GM12878 (cell line): ENCODE results near the gene RAB9B. TPM values are rescaled to one million over a fixed set of nuclear protein-coding genes. Genes with fewer than 3 reads are reported as not detected.

Source experiments
- ATAC-seq: fragments of 200-7000 bp; cut with Tn5 transposase; 3 replicates; pipeline ENCODE4 v1.9.1; 2020; ENCODE audit warnings: mild to moderate bottlenecking, moderate library complexity
- BruUV-seq: library from RNA; stranded (reverse); fragments of 400-500 nt; replicated peaks from 2 replicates; lab custom pipeline; 2021; lab: Mats Ljungman, UMichigan
- CTCF ChIA-PET: fragments of 300-600 bp; sonication (Branson Sonifier 250); formaldehyde crosslinking; extraction: SDS; loops from one replicate; lab custom pipeline; 2021; ENCODE audit warnings: inconsistent platforms; lab: Yijun Ruan, JAX
- POLR2A ChIA-PET: fragments of 350-600 bp; formaldehyde crosslinking; extraction: SDS; loops from one replicate; lab custom pipeline; 2021; ENCODE audit warnings: inconsistent platforms; lab: Charles Lee
- RAD21 ChIA-PET: fragments of 300-600 bp; sonication (Branson Sonifier 250); formaldehyde crosslinking; loops from one replicate; lab custom pipeline; 2023; ENCODE audit warnings: antibody characterized with exemption; ENCODE audit not compliant: unreplicated experiment; lab: Charles Lee
- SMC1A ChIA-PET: fragments of 300-600 bp; sonication (Branson Sonifier 250); formaldehyde crosslinking; loops from one replicate; lab custom pipeline; 2023; ENCODE audit not compliant: unreplicated experiment, uncharacterized antibody; lab: Charles Lee
- DNase-seq: peaks from one replicate; pipeline ENCODE4 v3.0.0-alpha.2; 2011; ENCODE audit warnings: low read depth, low spot score
- FAIRE-seq: peaks from 3 replicates; lab custom pipeline; 2011; peaks lifted over from hg19 to GRCh38; lab: Jason Lieb, UNC
- H2AFZ ChIP-seq: 2 replicates; pipeline ENCODE4 v1.6.0; 2011; ENCODE audit warnings: low read depth, low read length, control low read depth; ENCODE audit not compliant: control insufficient read depth
- H3K27ac ChIP-seq: 2 replicates; pipeline ENCODE4 v1.5.1; 2011; ENCODE audit warnings: control low read depth; ENCODE audit not compliant: control insufficient read depth, insufficient read depth
- H3K27me3 ChIP-seq, 2 experiments: replicated peaks in 1 of 2; 2 replicates each; pipeline versions ENCODE4 v1.6.0 to v1.6.1; 2011; ENCODE audit warnings: low read length in 1 of 2; ENCODE audit not compliant: control insufficient read depth in 2 of 2, insufficient read depth in 2 of 2
- H3K36me3 ChIP-seq, 2 experiments: 2 replicates each; pipeline ENCODE4 v1.5.1; 2011; ENCODE audit warnings: low read length in 1 of 2; ENCODE audit not compliant: control insufficient read depth in 2 of 2, insufficient read depth in 2 of 2
- H3K4me1 ChIP-seq: 2 replicates; pipeline ENCODE4 v1.6.1; 2011; ENCODE audit warnings: mild to moderate bottlenecking, low read length, moderate library complexity, mixed read lengths; ENCODE audit not compliant: control insufficient read depth, insufficient read depth
- H3K4me2 ChIP-seq: 2 replicates; pipeline ENCODE4 v1.6.0; 2011; ENCODE audit warnings: control low read depth; ENCODE audit not compliant: control insufficient read depth, insufficient read depth
- H3K4me3 ChIP-seq: fragments of 200-600 bp; sonication (generic); 2 replicates; pipeline ENCODE4 v1.5.1; 2016
- H3K79me2 ChIP-seq: 2 replicates; pipeline ENCODE4 v1.6.0; 2011; ENCODE audit warnings: low read length; ENCODE audit not compliant: control insufficient read depth, insufficient read depth
- H3K9ac ChIP-seq: 2 replicates; pipeline ENCODE4 v1.8.0; 2011; ENCODE audit warnings: low read length, control low read depth, mixed read lengths; ENCODE audit not compliant: control insufficient read depth, insufficient read depth
- H3K9me3 ChIP-seq: replicated peaks from 3 replicates; pipeline ENCODE4 v1.5.1; 2011; ENCODE audit warnings: mild to moderate bottlenecking, low read length; ENCODE audit not compliant: control insufficient read depth, insufficient read depth
- H4K20me1 ChIP-seq: 2 replicates; pipeline ENCODE4 v1.6.0; 2011; ENCODE audit not compliant: control insufficient read depth, insufficient read depth
- ASH2L ChIP-seq: fragments of 300-600, 200-600 bp; sonication (generic); IDR thresholded peaks from 2 replicates; pipeline ENCODE4 v1.6.1; 2017; ENCODE audit warnings: low read depth, mild to moderate bottlenecking, borderline replicate concordance
- GATAD2B ChIP-seq: fragments of 450-650 bp; conservative IDR thresholded peaks from 2 replicates; pipeline ENCODE4 v1.6.1; 2017; ENCODE audit warnings: low read depth, mild to moderate bottlenecking, moderate library complexity
- IKZF2 ChIP-seq, 2 experiments: fragments of 450-650 bp; IDR thresholded peaks; 2 replicates each; pipeline ENCODE4 v1.6.1; 2017; ENCODE audit warnings: mild to moderate bottlenecking in 2 of 2, moderate library complexity in 2 of 2
- JUND ChIP-seq: IDR thresholded peaks from 2 replicates; pipeline ENCODE4 v1.6.1; 2012; ENCODE audit warnings: low read depth, mild to moderate bottlenecking, low read length, improper control_type of control experiment, moderate library complexity
- LARP7 ChIP-seq: fragments of 450-650 bp; IDR thresholded peaks from 2 replicates; pipeline ENCODE4 v1.6.1; 2017; ENCODE audit warnings: mild to moderate bottlenecking
- MLLT1 ChIP-seq: fragments of 450-650 bp; IDR thresholded peaks from 2 replicates; pipeline ENCODE4 v1.6.1; 2016; ENCODE audit warnings: mild to moderate bottlenecking
- NR2C1 ChIP-seq: fragments of 450-650 bp; IDR thresholded peaks from 2 replicates; pipeline ENCODE4 v1.6.1; 2017; ENCODE audit warnings: antibody characterized with exemption, mild to moderate bottlenecking, moderate library complexity
- RAD51 ChIP-seq: fragments of 450-650 bp; IDR thresholded peaks from 2 replicates; pipeline ENCODE4 v1.6.1; 2016; ENCODE audit warnings: moderate library complexity, mild to moderate bottlenecking, inconsistent platforms
- SMAD5 ChIP-seq: IDR thresholded peaks from 2 replicates; pipeline ENCODE4 v1.6.1; 2016; ENCODE audit warnings: antibody characterized with exemption, low read depth
- SREBF1 ChIP-seq: IDR thresholded peaks from 2 replicates; pipeline ENCODE4 v1.6.1; 2012; ENCODE audit warnings: mild to moderate bottlenecking, low read length
- SUZ12 ChIP-seq: fragments of 200-600 bp; sonication (generic); IDR thresholded peaks from one replicate; pipeline ENCODE4 v1.6.1; 2018; ENCODE audit warnings: antibody characterized with exemption, mild to moderate bottlenecking; ENCODE audit not compliant: unreplicated experiment
- TAF1 ChIP-seq: IDR thresholded peaks from 2 replicates; pipeline ENCODE4 v1.6.1; 2011; ENCODE audit warnings: mild to moderate bottlenecking, low read depth, low read length, borderline replicate concordance
- TCF12 ChIP-seq: IDR thresholded peaks from 2 replicates; pipeline ENCODE4 v1.6.1; 2011; ENCODE audit warnings: low read depth, mild to moderate bottlenecking, low read length
- TCF3 ChIP-seq: IDR thresholded peaks from 2 replicates; pipeline ENCODE4 v1.6.1; 2012; ENCODE audit warnings: low read depth, mild to moderate bottlenecking, low read length, borderline replicate concordance; ENCODE audit not compliant: insufficient read depth
- WRNIP1 ChIP-seq: IDR thresholded peaks from 2 replicates; pipeline ENCODE4 v1.6.1; 2011; ENCODE audit warnings: low read depth, low read length, improper control_type of control experiment, borderline replicate concordance
- ZNF217 ChIP-seq: fragments of 450-650 bp; IDR thresholded peaks from 2 replicates; pipeline ENCODE4 v1.6.1; 2017; ENCODE audit warnings: antibody characterized with exemption, mild to moderate bottlenecking
- WGBS: methylation state at CpG from one replicate; pipeline ENCODE4 v1.1.6; 2016; ENCODE audit warnings: low lambda C conversion rate; ENCODE audit not compliant: insufficient replicate concordance, insufficient coverage; ENCODE audit errors: missing lambda C conversion rate; 5-methylcytosine and 5-hydroxymethylcytosine counted together
- in situ Hi-C: fragments of 300-500 bp; cut with MboI; formaldehyde crosslinking; loops from 9 replicates; pipeline ENCODE4 v1.14.3; 2018; ENCODE audit warnings: mixed read lengths
- intact Hi-C: fragments of 100-400 bp; cut with micrococcal nuclease; formaldehyde crosslinking; loops from one replicate; pipeline ENCODE4 v1.14.2; 2022; ENCODE audit not compliant: unreplicated experiment
- polyA plus RNA-seq, 11 experiments: library from polyadenylated mRNA; depleted of rRNA in 4 of 11; unstranded in 6 of 11; stranded (reverse) in 5 of 11; fragments of >200 nt; fragmentation: Nextera tagmentation in 4 of 11; fragmentation: Illumina TruSeq in 1 of 11; extraction: Ambion mirVana in 4 of 11; extraction: Trizol in 1 of 11; gene quantifications; 1 replicate in 1 of 11; 2 replicates in 10 of 11; pipeline versions ENCODE4 v1.2.1 to v1.2.3, GENCODE V29; 2011 to 2016; ENCODE audit warnings: inconsistent platforms in 2 of 11, missing spikeins in 2 of 11, low read depth in 1 of 11
- total RNA-seq, 4 experiments: library from RNA; depleted of rRNA in 3 of 4; stranded (reverse); fragments of >200 nt in 3 of 4; fragmentation: Illumina TruSeq in 1 of 4; extraction: Trizol in 1 of 4; gene quantifications; 2 replicates each; pipeline versions ENCODE4 v1.2.1 to v1.2.3, GENCODE V29; 2013 to 2021

The RAB9B gene
- total and polyA plus RNA-seq, 10 of the 15 experiments (the other 5 are each of a cell fraction or from before 2014, with no cell fraction given): 0.05 to 0.30 (median 0.19) TPM

GRCh38 chrX:103797691-103798090 lies 34.4 kb downstream of the RAB9B start:
- WGBS: 49% methylated on average over 2 of the region's 2 CpGs
- CTCF ChIA-PET: no interaction called here
- TF ChIP-seq SREBF1 (no peak), ASH2L (no peak), SMAD5 (no peak), WRNIP1 (no peak), MLLT1 (no peak), RAD51 (no peak), JUND (no peak), LARP7 (no peak), IKZF2 (IDR thresholded peaks at IDR 0.05) (no peak), TCF3 (no peak), TAF1 (no peak), GATAD2B (no peak), ZNF217 (no peak), NR2C1 (no peak), SUZ12 (no peak), TCF12 (no peak)
- POLR2A ChIA-PET: no interaction called here
- in situ Hi-C loops: no loop called here
- no peaks in the 10 kb centered on the region for H3K27me3 ChIP-seq
- ATAC-seq (no peak), DNase-seq (no peak), FAIRE-seq (no peak)
- no peaks in the 10 kb centered on the region for H4K20me1 ChIP-seq
- SMC1A ChIA-PET: no interaction called here
- H3K4me3 ChIP-seq: no peak overlapping the region
- no peaks in the 10 kb centered on the region for H3K9me3 ChIP-seq
- H3K36me3 ChIP-seq: no peaks in the 10 kb centered on the region
- H3K9ac ChIP-seq: no peak overlapping the region
- H3K27ac ChIP-seq: no peak overlapping the region
- no peaks in the 10 kb centered on the region for H3K4me1 ChIP-seq
- intact Hi-C loops: no loop called here
- no peaks in the 10 kb centered on the region for H3K79me2 ChIP-seq
- no peak overlapping the region for H3K4me2 ChIP-seq
- RAD21 ChIA-PET: no interaction called here
- BruUV-seq: no TSS peak
- no peak overlapping the region for H2AFZ ChIP-seq
